ENCODE measurements around the gene TESK2.
"Not testable (repeated sequence)": the region's sequence is repeated elsewhere in the genome, so short reads cannot be mapped to it uniquely, and the experiment has no call there.

- TF ChIP-seq SIN3A (conservative IDR thresholded peaks at IDR 0.05 in 1 of 2, IDR thresholded peaks at IDR 0.05 in 1 of 2; ENCODE audit: low read depth in 1 of 2, low read length in 2 of 2); ATF3 (IDR thresholded peaks at IDR 0.05; ENCODE audit: insufficient read depth, low read depth, low read length); CEBPB (IDR thresholded peaks at IDR 0.05; ENCODE audit: low read depth, low read length); CTCF (IDR thresholded peaks at IDR 0.05; ENCODE audit: control extremely low read depth in 1 of 3, insufficient read depth in 1 of 3, low read depth in 1 of 3, low read length in 3 of 3); SP1 (IDR thresholded peaks at IDR 0.05; ENCODE audit: low read depth, low read length); EZH2 (IDR thresholded peaks at IDR 0.05; ENCODE audit: low read depth, low read length, severe bottlenecking); ATF2 (IDR thresholded peaks at IDR 0.05; ENCODE audit: low read length): not testable (repeated sequence)
Observed at GRCh38 chr1:45384213-45384612, 106.8 kb downstream of the TESK2 start.
